K562 (cell line): ENCODE measurements around the gene ARHGAP25. TPM values are rescaled to one million over a fixed set of nuclear protein-coding genes. Genes with fewer than 3 reads are reported as not detected.

Source experiments
- ATAC-seq: fragments of 200-7000 bp; cut with Tn5 transposase; 3 replicates; pipeline ENCODE4 v1.9.1; 2020; ENCODE audit warnings: moderate library complexity
- BruUV-seq: library from RNA; stranded (reverse); fragments of 400-500 nt; replicated peaks from 2 replicates; lab custom pipeline; 2021; lab: Mats Ljungman, UMichigan
- CTCF ChIA-PET: fragments of 300-600 bp; formaldehyde crosslinking; extraction: SDS; loops from one replicate; lab custom pipeline; 2021; ENCODE audit warnings: low intra/inter-chr PET ratio; lab: Yijun Ruan, JAX
- POLR2A ChIA-PET: fragments of 300-600, 350-650 bp; sonication (Branson Sonifier 250); formaldehyde crosslinking; extraction: SDS; loops from one replicate; lab custom pipeline; 2021; ENCODE audit warnings: antibody characterized with exemption, inconsistent platforms; lab: Yijun Ruan, JAX
- DNase-seq, 4 experiments: peaks; one replicate each; pipeline versions ENCODE4 v3.0.0 to v3.0.0-alpha.2; 2011 to 2018; ENCODE audit warnings: low spot score in 3 of 4, mixed read lengths in 3 of 4; ENCODE audit errors: extremely low read depth in 1 of 4
- FAIRE-seq: peaks from 2 replicates; lab custom pipeline; 2011; peaks lifted over from hg19 to GRCh38; lab: Jason Lieb, UNC
- H2AFZ ChIP-seq: 2 replicates; pipeline ENCODE4 v1.6.0; 2011; ENCODE audit warnings: low read depth, low read length, control low read depth, inconsistent platforms
- H3K27ac ChIP-seq: fragments of 200-600 bp; 3 replicates; pipeline ENCODE4 v1.8.0; 2011; ENCODE audit warnings: low read depth, mild to moderate bottlenecking, control low read depth, inconsistent platforms, low read length, moderate library complexity, mixed read lengths; ENCODE audit errors: extremely low read depth
- H3K27me3 ChIP-seq, 2 experiments: fragments of 300-600 bp in 1 of 2; 2 replicates in 1 of 2; 3 replicates in 1 of 2; pipeline versions ENCODE4 v1.6.0 to v1.8.0; 2011; ENCODE audit warnings: inconsistent platforms in 2 of 2, low read length in 2 of 2, mild to moderate bottlenecking in 1 of 2, mixed read lengths in 1 of 2, moderate library complexity in 1 of 2; ENCODE audit not compliant: control insufficient read depth in 2 of 2, insufficient read depth in 2 of 2
- H3K36me3 ChIP-seq: fragments of 300-600 bp; 3 replicates; pipeline ENCODE4 v1.8.0; 2011; ENCODE audit warnings: mild to moderate bottlenecking, low read length, inconsistent platforms; ENCODE audit not compliant: control insufficient read depth, insufficient read depth
- H3K4me1 ChIP-seq, 2 experiments: fragments of 200-600 bp in 1 of 2; replicated peaks in 1 of 2; 2 replicates in 1 of 2; 3 replicates in 1 of 2; pipeline versions ENCODE4 v1.5.1 to v1.8.0; 2011; ENCODE audit warnings: inconsistent platforms in 2 of 2, low read length in 2 of 2, mild to moderate bottlenecking in 1 of 2, mixed read lengths in 1 of 2, moderate library complexity in 1 of 2; ENCODE audit not compliant: control insufficient read depth in 2 of 2, insufficient read depth in 2 of 2
- H3K4me2 ChIP-seq: 2 replicates; pipeline ENCODE4 v1.6.1; 2011; ENCODE audit warnings: low read length, control low read depth, inconsistent platforms, mixed read lengths; ENCODE audit not compliant: insufficient read depth
- H3K4me3 ChIP-seq: fragments of 200-600 bp; sonication (generic), shearing (Covaris generic); 2 replicates; pipeline ENCODE4 v1.5.1; 2016; ENCODE audit warnings: control low read depth, inconsistent platforms
- H3K79me2 ChIP-seq: fragments of 200-600 bp; 3 replicates; pipeline ENCODE4 v1.8.0; 2011; ENCODE audit warnings: low read length, inconsistent platforms; ENCODE audit not compliant: control insufficient read depth, insufficient read depth
- H3K9ac ChIP-seq, 2 experiments: 2 replicates each; pipeline versions ENCODE4 v1.6.0 to v1.6.1; 2011; ENCODE audit warnings: low read depth in 2 of 2, low read length in 2 of 2, control low read depth in 1 of 2, inconsistent platforms in 1 of 2, mild to moderate bottlenecking in 1 of 2, mixed read lengths in 1 of 2; ENCODE audit not compliant: insufficient read depth in 1 of 2
- H3K9me1 ChIP-seq: one replicate; pipeline ENCODE4 v1.6.0; 2011; ENCODE audit warnings: inconsistent platforms, mild to moderate bottlenecking, low read length, moderate library complexity; ENCODE audit not compliant: control insufficient read depth, insufficient read depth
- H3K9me3 ChIP-seq: replicated peaks from 2 replicates; pipeline ENCODE4 v1.5.1; 2011; ENCODE audit warnings: low read depth, low read length, inconsistent platforms; ENCODE audit not compliant: control insufficient read depth, insufficient read depth
- H4K20me1 ChIP-seq: replicated peaks from 2 replicates; pipeline ENCODE4 v1.6.1; 2011; ENCODE audit warnings: low read length, inconsistent platforms, mixed read lengths; ENCODE audit not compliant: control insufficient read depth, insufficient read depth
- BHLHE40 ChIP-seq: IDR thresholded peaks from 2 replicates; pipeline ENCODE4 v1.6.1; 2011; ENCODE audit warnings: low read length, improper control_type of control experiment
- EP400 ChIP-seq: fragments of 450-650 bp; IDR thresholded peaks from 2 replicates; pipeline ENCODE4 v1.6.1; 2017; ENCODE audit warnings: antibody characterized with exemption, mild to moderate bottlenecking, moderate library complexity
- HDAC1 ChIP-seq, 2 experiments: fragments of 450-650 bp; IDR thresholded peaks; 2 replicates each; pipeline ENCODE4 v1.6.1; 2016 to 2017; ENCODE audit warnings: inconsistent platforms in 1 of 2, mild to moderate bottlenecking in 1 of 2, moderate library complexity in 1 of 2
- HSF4 ChIP-seq: fragments of 250-450 bp; sonication (Bioruptor Pico); IDR thresholded peaks from 2 replicates; pipeline ENCODE4 v2.1.2; 2022; ENCODE audit warnings: mild to moderate bottlenecking, moderate library complexity, borderline replicate concordance
- MNT ChIP-seq, 2 experiments: fragments of 450-650 bp; conservative IDR thresholded peaks; 2 replicates each; pipeline ENCODE4 v1.6.1; 2017; ENCODE audit warnings: mild to moderate bottlenecking in 2 of 2, moderate library complexity in 2 of 2
- MYNN ChIP-seq, 2 experiments: sonication (generic); formaldehyde crosslinking in 1 of 2; IDR thresholded peaks; 2 replicates each; pipeline versions ENCODE4 v1.5.0 to v1.6.1; 2016 to 2020; ENCODE audit warnings: antibody characterized with exemption in 1 of 2, missing genetic modification reagents in 1 of 2
- NFYB ChIP-seq: IDR thresholded peaks from 2 replicates; pipeline ENCODE4 v1.6.1; 2011; ENCODE audit warnings: mild to moderate bottlenecking, moderate library complexity; ENCODE audit not compliant: insufficient read length; ENCODE audit errors: extremely low read depth
- RAD21 ChIP-seq, 2 experiments: fragments of 250-450 bp in 1 of 2; fragments of 450-650 bp in 1 of 2; sonication (Bioruptor Pico) in 1 of 2; formaldehyde crosslinking in 1 of 2; IDR thresholded peaks in 1 of 2; conservative IDR thresholded peaks in 1 of 2; 2 replicates each; pipeline versions ENCODE4 v1.4.0 to v1.8.0; 2020 to 2022; ENCODE audit warnings: mild to moderate bottlenecking in 2 of 2, moderate library complexity in 1 of 2
- RAD51 ChIP-seq: fragments of 450-650 bp; IDR thresholded peaks from 2 replicates; pipeline ENCODE4 v1.7.1; 2016; ENCODE audit warnings: low read depth, mild to moderate bottlenecking, borderline replicate concordance
- RBM39 ChIP-seq: fragments of 200-400 bp; formaldehyde crosslinking; optimal IDR thresholded peaks from 2 replicates; pipeline ENCODE3; 2018; ENCODE audit warnings: low read depth, low read length
- RCOR1 ChIP-seq, 2 experiments: IDR thresholded peaks; 2 replicates each; pipeline ENCODE4 v1.6.1; 2012; ENCODE audit warnings: low read depth in 2 of 2, low read length in 2 of 2, borderline replicate concordance in 1 of 2, improper control_type of control experiment in 1 of 2
- SIX5 ChIP-seq, 2 experiments: IDR thresholded peaks; 2 replicates each; pipeline ENCODE4 v1.6.1; 2011; ENCODE audit warnings: low read length in 2 of 2, borderline replicate concordance in 1 of 2, low read depth in 1 of 2, mild to moderate bottlenecking in 1 of 2, moderate library complexity in 1 of 2; ENCODE audit not compliant: insufficient read depth in 1 of 2
- SMC3 ChIP-seq: conservative IDR thresholded peaks from 2 replicates; pipeline ENCODE4 v1.6.1; 2011; ENCODE audit warnings: low read depth, low read length, improper control_type of control experiment; ENCODE audit not compliant: insufficient read depth
- U2AF1 ChIP-seq: fragments of 200-400 bp; formaldehyde crosslinking; optimal IDR thresholded peaks from 2 replicates; pipeline ENCODE3; 2017; ENCODE audit warnings: mild to moderate bottlenecking, low read depth, low read length, moderate library complexity
- ZBTB7A ChIP-seq: IDR thresholded peaks from 2 replicates; pipeline ENCODE4 v1.6.1; 2011; ENCODE audit warnings: low read depth, mild to moderate bottlenecking, low read length, moderate library complexity, borderline replicate concordance; ENCODE audit not compliant: control insufficient read depth
- WGBS: fragments of 100-300 bp; shearing (Covaris generic); methylation state at CpG from one replicate; pipeline ENCODE4 v1.1.6; 2016; ENCODE audit warnings: low coverage, mixed read lengths; ENCODE audit not compliant: insufficient coverage; ENCODE audit errors: missing lambda C conversion rate; 5-methylcytosine and 5-hydroxymethylcytosine counted together
- in situ Hi-C: fragments of 300-500 bp; cut with MboI; formaldehyde crosslinking; loops from 4 replicates; pipeline ENCODE4 v1.15.0; 2018; ENCODE audit warnings: inconsistent platforms, mixed read lengths
- intact Hi-C: fragments of 100-400 bp; cut with micrococcal nuclease; formaldehyde crosslinking; loops from 2 replicates; pipeline ENCODE4 v1.14.2; 2022
- polyA plus RNA-seq, 8 experiments: library from polyadenylated mRNA; depleted of rRNA in 4 of 8; stranded (reverse) in 5 of 8; unstranded in 3 of 8; fragments of >200 nt; fragmentation: Nextera tagmentation in 2 of 8; fragmentation: Illumina TruSeq in 1 of 8; extraction: Ambion mirVana in 2 of 8; extraction: Trizol in 1 of 8; gene quantifications; 2 replicates each; pipeline versions ENCODE4 v1.2.1 to v1.2.3, GENCODE V29; 2011 to 2014; ENCODE audit warnings: inconsistent platforms in 1 of 8, missing spikeins in 1 of 8
- total RNA-seq, 7 experiments: library from RNA; depleted of rRNA in 6 of 7; stranded (reverse); fragments of >200 nt in 6 of 7; fragmentation: Illumina TruSeq in 2 of 7; extraction: Trizol in 2 of 7; gene quantifications; 2 replicates each; pipeline versions ENCODE4 v1.2.1 to v1.2.3, GENCODE V29; 2011 to 2021; ENCODE audit warnings: low replicate concordance in 1 of 7

Gene ARHGAP25
- total and polyA plus RNA-seq, 9 of the 15 experiments (the other 6 are each of a cell fraction or from before 2014, with no cell fraction given) = 4.9 to 14.8 (median 10.7) TPM

DNA sequence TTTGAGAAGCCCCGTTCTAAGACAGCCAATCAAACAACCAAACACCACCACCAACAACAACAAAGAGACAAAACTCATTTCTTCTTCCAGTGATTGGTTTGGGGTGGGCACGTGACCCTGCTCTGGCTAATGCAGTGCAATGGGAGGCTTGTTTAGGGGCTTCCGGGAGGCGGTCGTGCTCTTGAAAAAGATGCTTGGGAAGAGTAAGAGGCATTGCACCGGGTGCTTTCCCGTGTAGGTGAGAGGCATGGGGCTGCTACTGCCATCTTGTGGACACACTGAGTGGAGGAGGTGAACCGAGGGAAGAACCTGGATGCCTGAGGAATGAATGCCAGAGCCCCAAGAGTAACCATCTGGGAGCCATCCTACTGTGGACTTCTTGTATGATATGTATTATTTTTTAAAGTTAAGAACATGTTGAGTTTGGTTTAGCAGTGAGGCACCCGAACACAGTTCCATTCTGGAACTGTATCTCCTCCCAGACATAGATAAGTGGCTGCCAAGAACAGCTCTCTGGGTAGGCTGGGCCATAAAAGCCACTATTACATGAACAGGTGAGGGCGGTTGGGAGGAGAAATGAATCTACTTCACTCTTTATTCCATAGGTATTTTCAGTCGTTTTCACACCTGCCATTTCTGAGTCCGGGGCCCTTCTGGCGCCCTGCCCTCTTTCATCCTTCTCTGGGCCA is 19.1 kb upstream of the ARHGAP25 start:
- Histone ChIP-seq H3K4me3 (no peak overlapping the region), H3K4me1 (peaks cover 0 to 6% of the 10 kb centered on the region in 2 experiments; a peak in 2 of 5 replicates), H3K9ac (no peak overlapping the region), H3K9me3 (no peaks in the 10 kb centered on the region), H3K9me1 (no peaks in the 10 kb centered on the region), H2AFZ (peak overlapping the region; percentile 74), H3K27me3 (no peaks in the 10 kb centered on the region), H3K4me2 (peak overlapping the region; percentile 55), H4K20me1 (no peaks in the 10 kb centered on the region), H3K27ac (no peak overlapping the region), H3K36me3 (no peaks in the 10 kb centered on the region), H3K79me2 (no peaks in the 10 kb centered on the region)
- ChIA-PET CTCF (interaction anchor here (0.9 to 1.5 kb wide), 3 partner anchors 210 to 252 kb away, joined by 3 to 7 read pairs (median 7); no protein-coding TSS in a partner anchor), POLR2A (no interaction called here)
- peak; percentile 72 to 81 (median 76) for DNase-seq
- ATAC-seq = peak; percentile 99
- peak; percentile 92 for FAIRE-seq
- in situ Hi-C loops (no loop called here), intact Hi-C loops (loop anchor here (1.0 to 10.0 kb wide), 3 partner anchors 121 to 252 kb away; no protein-coding TSS in a partner anchor)
- WGBS = 18% methylated on average over 13 of the region's 13 CpGs
- BruUV-seq = no TSS peak
- TF ChIP-seq NFYB = peak; percentile 36
- no peak for TF ChIP-seq ZBTB7A
- TF ChIP-seq BHLHE40 = peak; percentile 31; the same call in 1 of the 2 replicates
- TF ChIP-seq HSF4 (CRISPR knock-in tag) = no peak
- TF ChIP-seq SIX5 (IDR thresholded peaks at IDR 0.05; ENCODE audit: borderline replicate concordance in 1 of 2, insufficient read depth in 1 of 2, low read depth in 1 of 2, low read length in 2 of 2) = no peak
- no peak for TF ChIP-seq HDAC1 (IDR thresholded peaks at IDR 0.05)
- peak in 1 of 2 experiments; percentile 28; a peak in 1 of 4 replicates for TF ChIP-seq RCOR1 (IDR thresholded peaks at IDR 0.05; ENCODE audit: borderline replicate concordance in 1 of 2, low read depth in 2 of 2, low read length in 2 of 2)
- TF ChIP-seq SMC3 = peak; percentile 86
- TF ChIP-seq MNT (conservative IDR thresholded peaks at IDR 0.05) = 0 out of 4 replicates have a peak, but pooled peaks of 1 of the 2 experiments have one; percentile 19
- no peak for TF ChIP-seq U2AF1
- TF ChIP-seq RBM39 = no peak
- no peak for TF ChIP-seq MYNN (IDR thresholded peaks at IDR 0.05)
- no peak for TF ChIP-seq MYNN (CRISPR knock-in tag; IDR thresholded peaks at IDR 0.05)
- TF ChIP-seq EP400 = no peak
- TF ChIP-seq RAD21 (CRISPR knock-in tag; conservative IDR thresholded peaks at IDR 0.05 in 1 of 2, IDR thresholded peaks at IDR 0.05 in 1 of 2) = peak; percentile 54 to 84
- peak; percentile 65; the same call in 1 of the 2 replicates for TF ChIP-seq RAD51
